CD8-positive, alpha-beta memory T cell (primary cell): ENCODE results near the gene ZNF362. TPM values are rescaled to one million over a fixed set of nuclear protein-coding genes. Genes with fewer than 3 reads are reported as not detected.

Experiments
- CTCF ChIA-PET: fragments of 350-600 bp; sonication (Branson Sonifier 250); formaldehyde crosslinking; loops from one replicate; lab custom pipeline; 2021; ENCODE audit warnings: antibody characterized with exemption; lab: Charles Lee
- POLR2A ChIA-PET: fragments of 350-600 bp; sonication (Branson Sonifier 250); formaldehyde crosslinking; loops from one replicate; lab custom pipeline; 2021; ENCODE audit warnings: antibody characterized with exemption; lab: Charles Lee
- DNase-seq, 5 donors: peaks; one replicate each; pipeline versions ENCODE4 v3.0.0 to v3.0.0-alpha.2; 2020 to 2022; ENCODE audit warnings: mixed read lengths in 1 of 5
- H3K27ac ChIP-seq: one replicate; pipeline ENCODE4 v1.7.0; 2013; ENCODE audit warnings: low read depth, mild to moderate bottlenecking, low read length, moderate library complexity
- H3K27me3 ChIP-seq: 2 replicates; pipeline ENCODE4 v1.7.0; 2013; ENCODE audit warnings: low read length, mild to moderate bottlenecking; ENCODE audit not compliant: insufficient read depth, poor library complexity, severe bottlenecking
- H3K36me3 ChIP-seq: 2 replicates; pipeline ENCODE4 v1.7.0; 2013; ENCODE audit warnings: mild to moderate bottlenecking, low read length, moderate library complexity; ENCODE audit not compliant: insufficient read depth
- H3K4me1 ChIP-seq: 2 replicates; pipeline ENCODE4 v1.7.0; 2013; ENCODE audit warnings: mild to moderate bottlenecking, low read length, moderate library complexity; ENCODE audit not compliant: insufficient read depth
- H3K4me3 ChIP-seq: 2 replicates; pipeline ENCODE4 v1.7.0; 2013; ENCODE audit warnings: mild to moderate bottlenecking, low read length
- H3K9me3 ChIP-seq: 2 replicates; pipeline ENCODE4 v1.7.0; 2013; ENCODE audit warnings: mild to moderate bottlenecking, low read length
- H3K27ac Mint-ChIP-seq, 8 donors: one replicate each; pipeline ENCODE4 v1.8.0; 2020 to 2021; ENCODE audit warnings: mixed read lengths in 8 of 8, mild to moderate bottlenecking in 6 of 8, inconsistent platforms in 3 of 8, moderate library complexity in 3 of 8
- H3K27me3 Mint-ChIP-seq, 2 donors: one replicate each; pipeline ENCODE4 v1.8.0; 2020 to 2021; ENCODE audit warnings: mixed read lengths in 2 of 2, mild to moderate bottlenecking in 1 of 2, moderate library complexity in 1 of 2
- H3K36me3 Mint-ChIP-seq, 3 donors: one replicate each; pipeline ENCODE4 v1.8.0; 2020 to 2021; ENCODE audit warnings: mixed read lengths in 3 of 3, inconsistent platforms in 1 of 3, mild to moderate bottlenecking in 1 of 3
- H3K4me1 Mint-ChIP-seq, 3 donors: one replicate each; pipeline ENCODE4 v1.8.0; 2020 to 2021; ENCODE audit warnings: mixed read lengths in 3 of 3, inconsistent platforms in 1 of 3, mild to moderate bottlenecking in 1 of 3
- H3K4me3 Mint-ChIP-seq, 7 donors: one replicate each; pipeline ENCODE4 v1.8.0; 2020 to 2021; ENCODE audit warnings: mixed read lengths in 7 of 7, mild to moderate bottlenecking in 6 of 7, moderate library complexity in 4 of 7, inconsistent platforms in 2 of 7
- H3K9me3 Mint-ChIP-seq, 5 donors: one replicate each; pipeline ENCODE4 v1.8.0; 2020 to 2022; ENCODE audit warnings: mixed read lengths in 5 of 5, mild to moderate bottlenecking in 3 of 5, moderate library complexity in 2 of 5, inconsistent platforms in 1 of 5
- polyA plus RNA-seq: library from polyadenylated mRNA; unstranded; fragments of 300-500 nt; fragmentation: Illumina TruSeq; gene quantifications from one replicate; pipeline ENCODE4 v1.2.3, GENCODE V29; 2021
- total RNA-seq, 2 experiments: library from RNA; stranded (reverse); gene quantifications; one replicate each; pipeline ENCODE4 v1.2.3, GENCODE V29; 2021

The ZNF362 gene
- total and polyA plus RNA-seq, 3 experiments from 2014 or later, result 8.5 to 26.4 (median 9.9) TPM

DNA sequence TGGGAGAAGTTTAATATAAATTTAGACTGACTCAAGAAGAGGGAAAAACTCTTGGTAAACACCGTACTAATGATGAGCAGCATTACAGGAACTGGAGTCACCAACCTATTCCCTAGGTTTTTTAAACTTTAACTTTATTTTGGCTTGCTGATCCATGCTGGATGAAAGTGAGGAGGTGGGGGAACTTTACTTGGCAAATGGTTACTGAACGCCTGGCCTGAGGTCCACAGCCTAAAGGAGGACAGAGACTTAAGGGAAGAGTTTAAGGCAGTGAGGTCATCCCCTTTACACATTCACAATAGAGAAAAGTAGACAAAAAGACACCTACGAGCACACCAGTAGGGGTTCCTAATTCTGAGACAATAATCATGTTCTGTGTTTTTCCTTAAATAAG lies 90.2 kb downstream of the ZNF362 start:
- Histone ChIP-seq H3K4me1 (peaks cover 32% of the 10 kb centered on the region), H3K27me3 (no peaks in the 10 kb centered on the region), H3K4me3 (no peak overlapping the region), H3K27ac (no peak overlapping the region), H3K9me3 (no peaks in the 10 kb centered on the region), H3K36me3 (no peaks in the 10 kb centered on the region)
- Mint-ChIP-seq H3K9me3 (no peaks in the 10 kb centered on the region), H3K27ac (peak overlapping the region in 5 of 8 donors; percentile 4 to 78 (median 58)), H3K36me3 (peaks cover 0 to 39% (median 2%) of the 10 kb centered on the region in 3 donors), H3K4me3 (peak overlapping the region in 6 of 7 donors; percentile 26 to 97 (median 55)), H3K4me1 (peaks cover 55 to 78% (median 74%) of the 10 kb centered on the region in 3 donors), H3K27me3 (peaks cover 0 to 4% of the 10 kb centered on the region in 2 donors)
- ChIA-PET POLR2A (no interaction called here), CTCF (no interaction called here)
- DNase-seq, result no peak

GRCh38 chr1:33346927-33347649 lies 90.8 kb downstream of the ZNF362 start:
- no peak for DNase-seq
- Mint-ChIP-seq H3K27ac (peak overlapping the region; percentile 4 to 90 (median 53)), H3K27me3 (peaks cover 0 to 4% of the 10 kb centered on the region in 2 donors), H3K36me3 (peaks cover 0 to 38% (median 2%) of the 10 kb centered on the region in 3 donors), H3K4me3 (peak overlapping the region; percentile 52 to 98 (median 89)), H3K4me1 (peaks cover 55 to 74% (median 71%) of the 10 kb centered on the region in 3 donors), H3K9me3 (no peaks in the 10 kb centered on the region)
- peaks cover 32% of the 10 kb centered on the region for H3K4me1 ChIP-seq
- ChIA-PET CTCF (no interaction called here), POLR2A (no interaction called here)
- H3K4me3 ChIP-seq, result no peak overlapping the region
- H3K27me3 ChIP-seq, result no peaks in the 10 kb centered on the region
- no peaks in the 10 kb centered on the region for H3K9me3 ChIP-seq
- H3K27ac ChIP-seq, result no peak overlapping the region
- no peaks in the 10 kb centered on the region for H3K36me3 ChIP-seq

DNA sequence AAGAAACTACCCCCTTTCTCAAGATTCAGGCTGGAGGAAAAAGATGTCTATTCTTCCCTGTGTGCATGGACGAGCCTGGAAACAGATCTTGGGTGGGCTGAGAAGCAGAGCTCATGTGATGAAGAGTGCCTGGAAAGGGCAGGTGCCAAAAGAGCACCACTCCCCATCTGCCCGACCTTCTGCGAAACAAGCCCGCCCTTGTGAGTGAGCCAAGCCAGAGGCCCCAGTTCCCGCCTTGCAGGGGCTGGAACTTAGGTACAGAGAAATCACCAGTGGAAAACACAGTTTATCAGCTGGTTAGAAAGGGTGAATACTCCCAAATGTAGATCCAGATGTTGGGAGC lies 91.3 kb downstream of the ZNF362 start:
- DNase-seq, result no peak
- H3K27ac Mint-ChIP-seq, result peak overlapping the region in 3 of 8 donors; percentile 48 to 69 (median 66)
- Histone ChIP-seq H3K36me3 (no peaks in the 10 kb centered on the region), H3K27me3 (no peaks in the 10 kb centered on the region), H3K4me1 (peaks cover 27% of the 10 kb centered on the region), H3K27ac (no peak overlapping the region), H3K9me3 (no peaks in the 10 kb centered on the region), H3K4me3 (no peak overlapping the region)
- H3K27me3 Mint-ChIP-seq, result peaks cover 0 to 4% of the 10 kb centered on the region in 2 donors
- no peaks in the 10 kb centered on the region for H3K9me3 Mint-ChIP-seq
- H3K36me3 Mint-ChIP-seq, result peaks cover 0 to 33% (median 2%) of the 10 kb centered on the region in 3 donors
- peak overlapping the region; percentile 52 to 98 (median 89) for H3K4me3 Mint-ChIP-seq
- peaks cover 54 to 70% (median 65%) of the 10 kb centered on the region in 3 donors for H3K4me1 Mint-ChIP-seq
- CTCF ChIA-PET, result no interaction called here
- POLR2A ChIA-PET, result interaction anchor here (0.7 kb wide), 1 partner anchor 97 kb away, joined by 12 read pairs; no protein-coding TSS in a partner anchor

DNA sequence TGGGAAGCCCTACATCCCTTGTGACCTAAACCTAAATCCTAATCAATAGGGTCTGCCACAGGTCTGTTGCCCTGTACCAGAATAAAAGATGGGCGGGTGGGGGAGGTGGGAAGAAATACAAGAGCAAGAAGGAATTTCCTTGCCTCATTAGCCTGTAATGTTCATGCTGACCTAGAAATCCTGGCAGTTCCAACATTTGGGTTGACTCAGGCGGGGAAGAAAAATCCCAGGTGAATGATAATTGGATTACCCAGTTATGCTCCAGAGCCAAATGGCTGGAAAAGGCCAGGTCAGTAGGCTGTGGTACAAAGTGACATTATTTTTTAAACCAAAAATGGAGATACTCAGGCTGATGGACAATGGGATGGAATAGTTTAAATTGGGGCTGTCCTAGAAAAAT lies 91.9 kb downstream of the ZNF362 start:
- H3K27ac ChIP-seq, result peak overlapping the region; percentile 66
- peak overlapping the region; percentile 71 for H3K4me3 ChIP-seq
- H3K27ac Mint-ChIP-seq, result peak overlapping the region; percentile 69 to 98 (median 91)
- H3K27me3 Mint-ChIP-seq, result peaks cover 0 to 4% of the 10 kb centered on the region in 2 donors
- H3K4me1 ChIP-seq, result peaks cover 27% of the 10 kb centered on the region
- peak overlapping the region; percentile 86 to 98 (median 90) for H3K4me3 Mint-ChIP-seq
- H3K9me3 Mint-ChIP-seq, result no peaks in the 10 kb centered on the region
- H3K36me3 Mint-ChIP-seq, result peaks cover 0 to 29% (median 2%) of the 10 kb centered on the region in 3 donors
- ChIA-PET CTCF (no interaction called here), POLR2A (interaction anchor here (0.7 kb wide), 1 partner anchor 98 kb away, joined by 12 read pairs; no protein-coding TSS in a partner anchor)
- no peaks in the 10 kb centered on the region for H3K36me3 ChIP-seq
- DNase-seq, result no peak
- H3K9me3 ChIP-seq, result no peaks in the 10 kb centered on the region
- peaks cover 50 to 65% (median 61%) of the 10 kb centered on the region in 3 donors for H3K4me1 Mint-ChIP-seq
- H3K27me3 ChIP-seq, result no peaks in the 10 kb centered on the region

DNA sequence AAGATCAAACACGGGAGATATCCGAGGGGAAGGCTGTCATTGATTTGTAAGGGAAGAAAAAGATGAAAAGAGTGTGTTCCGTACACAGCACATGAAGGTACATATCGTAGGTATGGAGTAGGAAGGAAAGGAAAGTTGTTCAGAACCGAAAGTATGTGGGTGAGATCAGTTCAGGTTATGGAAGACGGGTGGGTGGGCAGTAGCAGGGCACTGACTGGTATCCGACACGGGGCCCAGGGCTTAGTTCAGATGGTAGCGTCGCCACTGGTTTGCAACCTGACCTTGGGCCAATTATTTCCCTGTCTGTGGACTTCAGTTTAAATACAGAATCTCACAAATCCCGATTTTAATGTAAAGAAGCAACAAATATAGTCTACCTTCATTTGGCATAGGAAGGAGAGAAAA lies 92.4 kb downstream of the ZNF362 start:
- CTCF ChIA-PET, result no interaction called here
- Histone ChIP-seq H3K36me3 (no peaks in the 10 kb centered on the region), H3K4me1 (peaks cover 27% of the 10 kb centered on the region), H3K27me3 (no peaks in the 10 kb centered on the region), H3K27ac (peak overlapping the region; percentile 66), H3K9me3 (no peaks in the 10 kb centered on the region), H3K4me3 (peak overlapping the region; percentile 71)
- peaks cover 0 to 24% (median 1%) of the 10 kb centered on the region in 3 donors for H3K36me3 Mint-ChIP-seq
- peak overlapping the region; percentile 86 to 98 (median 90) for H3K4me3 Mint-ChIP-seq
- H3K4me1 Mint-ChIP-seq, result peaks cover 50 to 61% (median 58%) of the 10 kb centered on the region in 3 donors
- POLR2A ChIA-PET, result no interaction called here
- H3K27ac Mint-ChIP-seq, result peak overlapping the region; percentile 69 to 98 (median 91)
- DNase-seq, result peak in 2 of 5 donors; percentile 10 to 14
- peaks cover 0 to 6% of the 10 kb centered on the region in 2 donors for H3K27me3 Mint-ChIP-seq
- no peaks in the 10 kb centered on the region for H3K9me3 Mint-ChIP-seq

- peak overlapping the region; percentile 66 for H3K27ac ChIP-seq
- POLR2A ChIA-PET, result interaction anchor here (0.6 kb wide), 2 partner anchors 71 to 636 kb away, joined by 3 read pairs; no protein-coding TSS in a partner anchor
- peak overlapping the region; percentile 86 to 98 (median 90) for H3K4me3 Mint-ChIP-seq
- no peaks in the 10 kb centered on the region for H3K36me3 ChIP-seq
- peak overlapping the region; percentile 71 for H3K4me3 ChIP-seq
- H3K27me3 ChIP-seq, result no peaks in the 10 kb centered on the region
- H3K4me1 Mint-ChIP-seq, result peaks cover 45 to 56% (median 53%) of the 10 kb centered on the region in 3 donors
- H3K27ac Mint-ChIP-seq, result peak overlapping the region; percentile 69 to 98 (median 91)
- peak; percentile 32 to 67 (median 47) for DNase-seq
- CTCF ChIA-PET, result no interaction called here
- peaks cover 0 to 6% of the 10 kb centered on the region in 2 donors for H3K27me3 Mint-ChIP-seq
- peaks cover 27% of the 10 kb centered on the region for H3K4me1 ChIP-seq
- no peaks in the 10 kb centered on the region for H3K9me3 Mint-ChIP-seq
- H3K36me3 Mint-ChIP-seq, result peaks cover 0 to 19% (median 0%) of the 10 kb centered on the region in 3 donors
- H3K9me3 ChIP-seq, result no peaks in the 10 kb centered on the region
Observed at GRCh38 chr1:33349081-33349759, 92.9 kb downstream of the ZNF362 start.

DNA sequence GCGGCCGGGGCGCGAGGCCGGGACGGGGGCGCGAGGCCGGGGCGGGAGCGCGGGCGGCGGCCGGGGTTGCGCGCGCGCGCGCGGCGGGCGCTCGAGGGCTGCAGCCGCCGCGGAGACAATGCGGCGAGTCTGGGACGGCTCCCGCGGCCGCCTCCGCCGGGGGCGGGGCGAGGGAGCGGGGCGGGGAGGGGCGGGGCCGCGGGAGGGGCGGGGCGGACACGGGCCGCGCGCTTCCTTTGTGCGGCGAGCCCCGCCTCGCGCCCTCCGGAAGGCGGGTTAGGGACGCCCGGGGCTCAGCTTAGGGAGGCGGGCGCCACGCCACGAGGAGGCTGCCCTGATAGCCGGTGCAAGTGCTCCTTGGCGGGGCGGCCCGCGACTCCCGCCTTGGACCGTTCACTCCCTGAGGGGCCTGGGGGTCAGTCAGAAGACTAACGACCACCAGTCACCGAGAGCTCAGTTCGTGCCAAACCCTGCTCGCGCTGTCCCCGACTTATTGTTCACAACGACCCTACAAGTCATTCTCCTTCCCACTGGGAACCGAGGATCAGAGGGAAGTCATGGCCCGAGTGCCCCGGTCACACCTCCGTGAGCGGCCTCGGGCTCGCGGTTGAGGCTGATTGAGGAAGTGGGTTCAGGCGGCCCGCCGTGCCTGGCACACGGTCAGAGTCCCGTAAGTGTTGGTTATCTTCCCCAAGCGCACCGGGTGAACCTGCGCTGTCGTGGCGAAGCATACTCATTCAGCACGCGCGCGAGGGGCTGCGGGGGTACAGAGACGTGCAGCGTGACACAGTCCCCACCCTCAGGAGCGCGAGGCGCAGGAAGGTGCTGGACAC lies 93.7 kb downstream of the ZNF362 start:
- Histone ChIP-seq H3K4me3 (peak overlapping the region; percentile 82), H3K36me3 (no peaks in the 10 kb centered on the region), H3K27ac (peak overlapping the region; percentile 84), H3K9me3 (no peaks in the 10 kb centered on the region), H3K27me3 (no peaks in the 10 kb centered on the region), H3K4me1 (peaks cover 27% of the 10 kb centered on the region)
- peak overlapping the region; percentile 86 to 96 (median 93) for H3K4me3 Mint-ChIP-seq
- DNase-seq, result peak; percentile 72 to 85 (median 77)
- CTCF ChIA-PET, result interaction anchor here (0.7 kb wide), 1 partner anchor 20 kb away, joined by 3 read pairs; no protein-coding TSS in a partner anchor
- POLR2A ChIA-PET, result interaction anchor here (0.6 to 0.7 kb wide), 5 partner anchors 14 to 637 kb away, joined by 3 to 5 read pairs (median 3); partner anchors contain the start of gene TRIM62
- H3K27me3 Mint-ChIP-seq, result peaks cover 0 to 6% of the 10 kb centered on the region in 2 donors
- peak overlapping the region; percentile 72 to 94 (median 90) for H3K27ac Mint-ChIP-seq
- peaks cover 0 to 14% (median 0%) of the 10 kb centered on the region in 3 donors for H3K36me3 Mint-ChIP-seq
- H3K9me3 Mint-ChIP-seq, result no peaks in the 10 kb centered on the region
- H3K4me1 Mint-ChIP-seq, result peaks cover 41 to 51% (median 49%) of the 10 kb centered on the region in 3 donors
